ENCODE results near the gene WDR48. TPM values are rescaled to one million over a fixed set of nuclear protein-coding genes. Genes with fewer than 3 reads are reported as not detected.

The WDR48 gene
- total RNA-seq, 1 donor from 2014 or later: 58.4 TPM

GRCh38 chr3:39138804-39139415, 87.1 kb downstream of the WDR48 start:
- DNase-seq (ENCODE audit: low spot score): no peak

- DNase-seq (ENCODE audit: low spot score): no peak
These were observed 87.6 kb downstream of the WDR48 start for GRCh38 chr3:39139442-39139841.

- DNase-seq (ENCODE audit: low spot score): no peak
These were observed 88.6 kb downstream of the WDR48 start for GRCh38 chr3:39140341-39140971.

- peak; percentile 91 for DNase-seq (ENCODE audit: low spot score)
These were observed 89.6 kb downstream of the WDR48 start for GRCh38 chr3:39141171-39141995.

GRCh38 chr3:39142067-39142466, 90.3 kb downstream of the WDR48 start:
- DNase-seq (ENCODE audit: low spot score): no peak

GRCh38 chr3:39143051-39143885, 91.5 kb downstream of the WDR48 start:
- DNase-seq (ENCODE audit: low spot score): no peak

GRCh38 chr3:39144095-39144747, 92.4 kb downstream of the WDR48 start:
- DNase-seq (ENCODE audit: low spot score): no peak

- DNase-seq (ENCODE audit: low spot score): no peak
These were observed 93.0 kb downstream of the WDR48 start for GRCh38 chr3:39144748-39145380.

- no peak for DNase-seq (ENCODE audit: low spot score)
These were observed 94.3 kb downstream of the WDR48 start for GRCh38 chr3:39146083-39146501.

Other genes starting within 250 kb of the WDR48 start
- not detected for gene SCN10A, start 235.8 kb upstream of the WDR48 start, total RNA-seq
- gene SCN11A, start 72 bp upstream of the WDR48 start, total RNA-seq: 34.5 TPM
- 92.2 TPM for gene GORASP1, start 55.6 kb downstream of the WDR48 start, total RNA-seq
- gene TTC21A, start 55.7 kb downstream of the WDR48 start, total RNA-seq: 19.7 TPM
- gene CSRNP1, start 101.6 kb downstream of the WDR48 start, total RNA-seq: 32.1 TPM
- 0.13 TPM for gene XIRP1, start 140.6 kb downstream of the WDR48 start, total RNA-seq
- 1.5 TPM for gene CX3CR1, start 228.0 kb downstream of the WDR48 start, total RNA-seq

Data from ureter (tissue), 1 donor.